ENCODE results near the gene ARFGAP1. TPM values are rescaled to one million over a fixed set of nuclear protein-coding genes. Genes with fewer than 3 reads are reported as not detected.

ARFGAP1 gene
- total RNA-seq, 1 donor from 2014 or later, result 66.2 TPM

DNA sequence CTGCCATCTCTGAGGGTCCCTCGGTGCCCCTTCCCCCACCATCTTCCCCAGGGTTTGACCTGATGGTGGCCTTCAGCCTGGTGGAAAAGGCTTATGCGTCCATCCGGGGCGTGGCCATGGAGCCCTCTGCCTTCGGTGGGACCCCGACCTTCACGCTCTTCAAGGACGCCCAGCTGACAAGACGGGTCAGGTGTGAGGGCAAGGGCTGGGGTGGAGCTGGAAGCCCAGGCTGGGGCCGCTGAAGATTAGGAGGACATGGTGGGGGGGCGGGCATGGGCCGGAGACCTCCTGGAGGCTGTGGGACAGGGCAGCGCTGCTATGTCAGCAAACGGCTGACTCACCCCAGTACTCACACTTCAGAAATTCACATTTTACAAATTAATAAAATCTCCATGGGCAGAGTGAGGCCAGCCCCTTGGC lies 43.9 kb downstream of the ARFGAP1 start:
- H3K4me1 ChIP-seq, result peaks cover 12% of the 10 kb centered on the region
- TF ChIP-seq, protein P1, sequence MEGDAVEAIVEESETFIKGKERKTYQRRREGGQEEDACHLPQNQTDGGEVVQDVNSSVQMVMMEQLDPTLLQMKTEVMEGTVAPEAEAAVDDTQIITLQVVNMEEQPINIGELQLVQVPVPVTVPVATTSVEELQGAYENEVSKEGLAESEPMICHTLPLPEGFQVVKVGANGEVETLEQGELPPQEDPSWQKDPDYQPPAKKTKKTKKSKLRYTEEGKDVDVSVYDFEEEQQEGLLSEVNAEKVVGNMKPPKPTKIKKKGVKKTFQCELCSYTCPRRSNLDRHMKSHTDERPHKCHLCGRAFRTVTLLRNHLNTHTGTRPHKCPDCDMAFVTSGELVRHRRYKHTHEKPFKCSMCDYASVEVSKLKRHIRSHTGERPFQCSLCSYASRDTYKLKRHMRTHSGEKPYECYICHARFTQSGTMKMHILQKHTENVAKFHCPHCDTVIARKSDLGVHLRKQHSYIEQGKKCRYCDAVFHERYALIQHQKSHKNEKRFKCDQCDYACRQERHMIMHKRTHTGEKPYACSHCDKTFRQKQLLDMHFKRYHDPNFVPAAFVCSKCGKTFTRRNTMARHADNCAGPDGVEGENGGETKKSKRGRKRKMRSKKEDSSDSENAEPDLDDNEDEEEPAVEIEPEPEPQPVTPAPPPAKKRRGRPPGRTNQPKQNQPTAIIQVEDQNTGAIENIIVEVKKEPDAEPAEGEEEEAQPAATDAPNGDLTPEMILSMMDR (IDR thresholded peaks at IDR 0.05), result no peak
- no peaks in the 10 kb centered on the region for H3K36me3 ChIP-seq
- intact Hi-C loops (cut with DNase I), result no loop called here
- ATAC-seq (no peak), DNase-seq (peak; percentile 30)
- H3K4me3 ChIP-seq, result no peak overlapping the region
- peaks cover 36% of the 10 kb centered on the region for H3K27me3 ChIP-seq (ENCODE audit: low read depth)
- H3K9me3 ChIP-seq, result no peaks in the 10 kb centered on the region
- no peak overlapping the region for H3K27ac ChIP-seq

DNA sequence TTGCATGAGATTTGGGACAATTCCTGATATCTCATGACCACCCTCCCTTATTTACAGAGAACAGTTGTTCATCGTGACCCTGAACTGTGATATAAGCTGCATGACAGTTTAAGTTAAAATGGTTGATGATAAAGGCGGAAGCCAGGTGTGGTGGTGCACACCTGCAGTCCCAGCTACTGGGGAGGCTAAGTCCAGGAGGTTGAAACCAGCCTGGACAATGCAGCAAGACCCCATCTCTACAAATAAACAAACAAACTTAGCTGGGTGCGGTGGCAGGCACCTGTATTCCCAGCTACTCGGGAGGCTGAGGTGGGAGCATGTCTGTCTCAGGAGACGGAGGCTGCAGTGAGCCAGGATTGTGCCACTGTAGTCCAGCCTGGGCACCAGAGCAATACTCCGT lies 44.4 kb downstream of the ARFGAP1 start:
- TF ChIP-seq, protein P1 (IDR thresholded peaks at IDR 0.05), result no peak

DNA sequence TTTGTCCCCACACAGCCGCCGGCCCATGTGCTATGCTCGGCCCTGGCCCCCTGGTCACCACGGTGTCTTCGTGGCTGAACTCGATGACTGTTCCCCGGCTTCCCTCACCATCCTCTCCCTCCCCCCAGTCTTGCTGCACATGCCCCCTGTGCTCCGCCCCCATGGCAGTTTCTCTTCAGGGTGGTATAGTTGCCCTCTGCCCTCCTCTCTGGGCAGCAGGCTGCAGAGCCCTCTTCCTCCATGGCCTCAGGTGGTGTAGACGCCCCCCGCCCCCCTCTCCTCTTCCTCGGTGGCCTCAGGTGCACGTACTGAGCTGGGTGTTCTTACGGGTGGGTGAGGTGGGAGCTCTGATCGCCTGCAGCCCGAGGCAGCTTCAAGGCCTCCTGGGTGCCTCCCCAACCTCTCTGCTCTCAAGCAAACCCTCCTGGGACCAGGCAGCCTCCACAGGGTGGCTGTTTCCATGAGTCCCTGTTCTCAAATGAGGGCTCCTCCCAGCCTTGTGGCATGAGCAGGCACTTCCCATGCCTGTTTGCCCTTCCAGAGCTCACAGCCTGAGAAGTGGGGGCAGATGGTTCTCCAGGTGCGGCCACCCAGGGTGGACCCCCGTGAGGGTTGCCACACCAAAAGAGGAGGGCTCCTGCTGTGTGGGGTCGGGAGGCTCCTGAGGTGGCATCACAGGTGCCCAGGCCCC lies 45.1 kb downstream of the ARFGAP1 start:
- H3K36me3 ChIP-seq, result no peaks in the 10 kb centered on the region
- peaks cover 5% of the 10 kb centered on the region for H3K4me1 ChIP-seq
- TF ChIP-seq, protein P1 (IDR thresholded peaks at IDR 0.05), result no peak
- intact Hi-C loops (cut with DNase I), result no loop called here
- H3K27me3 ChIP-seq (ENCODE audit: low read depth), result peaks cover 38% of the 10 kb centered on the region
- H3K4me3 ChIP-seq, result no peak overlapping the region
- DNase-seq (no peak), ATAC-seq (no peak)
- H3K9me3 ChIP-seq, result no peaks in the 10 kb centered on the region
- H3K27ac ChIP-seq, result no peak overlapping the region

More for the DNA sequence above, 44.4 kb downstream of the ARFGAP1 start:
- peaks cover 37% of the 10 kb centered on the region for H3K27me3 ChIP-seq (ENCODE audit: low read depth)
- intact Hi-C loops (cut with DNase I), result no loop called here
- no peak for DNase-seq
- H3K4me1 ChIP-seq, result peaks cover 12% of the 10 kb centered on the region
- H3K4me3 ChIP-seq, result no peak overlapping the region
- no peak overlapping the region for H3K27ac ChIP-seq
- H3K9me3 ChIP-seq, result no peaks in the 10 kb centered on the region
- ATAC-seq, result no peak
- H3K36me3 ChIP-seq, result no peaks in the 10 kb centered on the region

DNA sequence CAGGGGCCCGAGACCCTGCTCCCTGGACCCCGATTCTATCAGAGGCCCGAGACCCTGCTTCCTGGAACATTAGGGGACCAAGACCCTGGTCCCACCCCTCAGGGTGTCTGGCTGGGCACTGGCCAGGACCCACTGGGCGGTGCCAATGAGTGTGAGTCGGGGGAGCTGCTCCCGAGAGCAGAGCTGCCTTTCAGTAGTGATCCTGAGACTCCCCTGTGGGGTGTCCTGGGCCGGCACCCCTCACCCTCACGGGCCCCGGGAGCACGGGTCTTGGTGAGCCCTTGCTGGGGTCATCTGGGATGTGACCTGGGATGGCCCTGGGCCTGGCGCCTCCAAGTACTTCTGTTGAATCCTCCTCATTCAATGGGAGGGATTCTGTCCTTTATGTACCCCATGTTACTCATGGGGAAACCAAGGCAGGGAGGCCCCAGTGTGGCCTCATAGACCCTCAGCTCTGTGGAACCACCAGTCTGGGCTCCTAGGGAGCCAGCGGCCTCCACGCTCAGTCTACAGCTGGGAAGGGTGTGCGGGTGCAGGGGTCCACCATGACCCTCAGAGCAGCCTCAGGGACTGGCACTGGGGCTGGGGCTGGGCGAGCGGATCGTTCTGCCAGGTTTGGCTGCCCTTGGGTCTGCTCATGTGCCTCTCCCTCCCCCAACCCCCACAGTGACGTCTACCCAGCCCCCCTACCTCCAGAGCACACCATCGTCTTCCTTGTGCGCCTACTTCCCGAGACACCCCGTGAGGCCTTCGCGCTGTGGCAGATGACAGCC lies 46.0 kb downstream of the ARFGAP1 start:
- intact Hi-C loops (cut with DNase I), result no loop called here
- Histone ChIP-seq H3K27me3 (ENCODE audit: low read depth) (peaks cover 37% of the 10 kb centered on the region), H3K4me3 (no peak overlapping the region), H3K36me3 (no peaks in the 10 kb centered on the region), H3K4me1 (no peaks in the 10 kb centered on the region), H3K27ac (no peak overlapping the region), H3K9me3 (no peaks in the 10 kb centered on the region)
- ATAC-seq (no peak), DNase-seq (no peak)
- TF ChIP-seq, protein P1 (IDR thresholded peaks at IDR 0.05), result no peak

- TF ChIP-seq, protein P1 (IDR thresholded peaks at IDR 0.05), result no peak
- Histone ChIP-seq H3K4me3 (no peak overlapping the region), H3K9me3 (no peaks in the 10 kb centered on the region), H3K4me1 (no peaks in the 10 kb centered on the region), H3K27ac (no peak overlapping the region), H3K36me3 (no peaks in the 10 kb centered on the region), H3K27me3 (ENCODE audit: low read depth) (peaks cover 37% of the 10 kb centered on the region)
- DNase-seq, result no peak
- intact Hi-C loops (cut with DNase I), result no loop called here
- ATAC-seq, result no peak
These were observed 46.8 kb downstream of the ARFGAP1 start for GRCh38 chr20:63319164-63320040.

Measured in lower lobe of right lung (tissue), 2 donors.